SW480 (cell line): ENCODE measurements around the gene NCR3LG1.

Experiments
- DNase-seq: peaks from one replicate; pipeline ENCODE4 v3.0.0-alpha.2; 2016; ENCODE audit warnings: low spot score

The NCR3LG1 gene

GRCh38 chr11:17371614-17372013, 20.0 kb downstream of the NCR3LG1 start:
- no peak for DNase-seq

- no peak for DNase-seq
These were observed 23.9 kb downstream of the NCR3LG1 start for GRCh38 chr11:17375547-17375946.

GRCh38 chr11:17376493-17376892, 24.9 kb downstream of the NCR3LG1 start:
- no peak for DNase-seq

GRCh38 chr11:17378655-17379054, 27.1 kb downstream of the NCR3LG1 start:
- DNase-seq = no peak

- DNase-seq = no peak
These were observed 28.0 kb downstream of the NCR3LG1 start for GRCh38 chr11:17379383-17380180.

GRCh38 chr11:17381156-17381555, 29.6 kb downstream of the NCR3LG1 start:
- no peak for DNase-seq

GRCh38 chr11:17382046-17382728, 30.6 kb downstream of the NCR3LG1 start:
- no peak for DNase-seq

GRCh38 chr11:17383461-17383860, 31.9 kb downstream of the NCR3LG1 start:
- DNase-seq = no peak

- DNase-seq = peak; percentile 76
These were observed 32.5 kb downstream of the NCR3LG1 start for GRCh38 chr11:17384002-17384511.

- no peak for DNase-seq
These were observed 33.9 kb downstream of the NCR3LG1 start for GRCh38 chr11:17385492-17385891.

- DNase-seq = no peak
These were observed 34.3 kb downstream of the NCR3LG1 start for GRCh38 chr11:17385926-17386325.

GRCh38 chr11:17386331-17387084, 34.9 kb downstream of the NCR3LG1 start:
- peak; percentile 57 for DNase-seq

GRCh38 chr11:17387254-17387653, 35.7 kb downstream of the NCR3LG1 start:
- DNase-seq = no peak

- no peak for DNase-seq
These were observed 36.2 kb downstream of the NCR3LG1 start for GRCh38 chr11:17387811-17388210.

GRCh38 chr11:17388609-17389210, 37.1 kb downstream of the NCR3LG1 start, which contains the start of gene KCNJ11:
Gene KCNJ11, minus strand, starts transcription at chr11:17388659. Its CDS starts 568 bp downstream, at chr11:17388091.
- peak; percentile 36 for DNase-seq

GRCh38 chr11:17389211-17389956, 37.8 kb downstream of the NCR3LG1 start:
- DNase-seq = peak; percentile 84

GRCh38 chr11:17389957-17390649, 38.5 kb downstream of the NCR3LG1 start:
- no peak for DNase-seq

GRCh38 chr11:17391493-17392355, 40.1 kb downstream of the NCR3LG1 start:
- no peak for DNase-seq

GRCh38 chr11:17392872-17393271, 41.3 kb downstream of the NCR3LG1 start:
- no peak for DNase-seq

GRCh38 chr11:17393472-17393871, 41.9 kb downstream of the NCR3LG1 start:
- DNase-seq = no peak
